ENCODE measurements around the gene TBC1D4. TPM values are rescaled to one million over a fixed set of nuclear protein-coding genes. Genes with fewer than 3 reads are reported as not detected.
A peak's percentile ranks its signal among the peaks of the same experiment; 100 is the strongest.

TBC1D4 gene
- total RNA-seq, 1 donor from 2014 or later, result 20.1 TPM

- no peak for DNase-seq (ENCODE audit: low read depth)
Observed at GRCh38 chr13:75391432-75392100, 90.4 kb downstream of the TBC1D4 start.

- DNase-seq (ENCODE audit: low read depth), result no peak
Observed at GRCh38 chr13:75390229-75390628, 91.7 kb downstream of the TBC1D4 start.

DNA sequence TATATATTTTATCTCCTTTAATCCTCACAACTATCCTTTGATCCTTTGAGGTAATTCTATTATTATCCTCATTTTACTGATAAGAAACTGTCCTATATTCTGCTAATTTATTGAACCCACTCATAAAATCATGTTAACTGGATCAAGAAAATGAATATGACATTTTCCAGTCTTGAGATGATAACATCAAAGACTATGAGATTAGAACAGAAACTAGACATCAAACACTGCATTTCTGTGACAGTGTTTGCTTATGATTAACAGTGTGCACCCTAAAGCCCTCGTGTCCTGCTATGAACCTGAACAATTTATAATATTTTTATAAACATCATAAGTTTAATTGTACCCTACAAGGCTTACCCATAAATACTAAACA, 96.3 kb downstream of the TBC1D4 start:
- no peak for DNase-seq (ENCODE audit: low read depth)

DNA sequence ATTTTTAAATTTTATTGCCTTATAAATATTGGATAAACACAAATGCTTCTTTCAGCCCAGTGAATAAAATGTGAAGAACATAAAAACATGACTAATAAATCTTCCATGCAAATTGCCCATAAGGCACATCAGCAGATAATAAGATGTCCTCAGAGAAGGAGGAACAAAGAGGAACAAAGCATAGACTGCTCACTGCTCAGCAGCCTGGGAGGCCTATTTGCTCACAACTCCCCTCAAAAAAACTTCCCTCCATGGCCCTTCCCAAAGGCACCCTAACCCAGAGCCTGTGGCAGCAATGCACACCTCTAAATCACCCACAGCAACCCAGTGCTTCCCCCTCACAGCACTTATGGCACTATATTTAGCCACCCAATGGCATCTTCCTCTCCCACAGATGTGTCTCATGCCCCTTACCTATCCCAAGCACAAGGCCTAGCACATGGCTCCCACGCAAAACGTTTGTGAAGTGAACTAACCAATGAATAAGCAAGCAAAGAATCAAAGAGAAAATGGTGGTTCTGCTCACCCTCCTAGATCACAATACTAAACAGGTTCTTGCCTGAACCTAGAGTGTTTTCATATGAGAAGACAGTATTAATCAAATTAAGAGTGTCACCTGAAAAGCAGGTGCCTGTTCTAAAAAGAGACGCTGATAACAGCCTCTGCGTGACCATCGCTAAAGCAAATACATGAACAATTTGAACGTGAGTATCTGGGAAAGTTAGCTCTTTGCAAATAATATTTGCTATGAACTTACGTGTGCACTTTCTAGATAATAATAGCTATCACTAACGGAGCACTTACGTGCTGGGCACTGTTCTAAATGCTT, 96.9 kb downstream of the TBC1D4 start:
- no peak for DNase-seq (ENCODE audit: low read depth)

DNA sequence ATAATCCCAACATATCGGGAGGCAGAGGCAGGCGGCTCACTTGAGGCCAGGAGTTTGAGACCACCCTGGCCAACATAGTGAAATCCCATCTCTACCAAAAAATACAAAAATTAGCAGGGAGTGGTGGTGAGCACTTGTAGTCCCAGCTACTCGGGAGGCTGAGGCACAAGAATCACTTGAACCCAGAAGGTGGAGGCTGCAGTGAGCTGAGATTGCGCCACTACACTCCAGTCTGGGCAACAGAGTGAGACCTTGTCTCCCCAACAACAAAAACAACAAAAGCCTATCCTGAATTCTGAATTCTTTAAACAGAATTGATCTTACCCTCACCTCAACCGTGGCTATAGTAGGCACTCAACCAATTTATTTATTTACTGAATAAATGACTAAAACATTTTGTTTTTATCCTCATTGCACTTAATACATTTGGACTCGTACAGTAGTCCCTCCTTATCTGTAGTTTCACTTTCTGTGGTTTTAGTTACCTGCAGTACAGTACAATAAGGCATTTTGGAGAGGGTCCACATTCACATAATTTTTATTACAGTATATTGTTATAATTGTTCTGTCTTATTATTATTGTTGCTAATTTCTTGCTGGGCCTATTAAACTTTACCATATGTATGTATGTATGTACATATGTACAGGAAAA, 98.8 kb downstream of the TBC1D4 start:
- DNase-seq (ENCODE audit: low read depth), result no peak

GRCh38 chr13:75378301-75378700, 103.7 kb downstream of the TBC1D4 start:
- no peak for DNase-seq (ENCODE audit: low read depth)

- DNase-seq (ENCODE audit: low read depth), result no peak
Observed at GRCh38 chr13:75376792-75377402, 105.1 kb downstream of the TBC1D4 start.

GRCh38 chr13:75375329-75375728, 106.6 kb downstream of the TBC1D4 start:
- DNase-seq (ENCODE audit: low read depth), result no peak

GRCh38 chr13:75373988-75374387, 108.0 kb downstream of the TBC1D4 start:
- no peak for DNase-seq (ENCODE audit: low read depth)

GRCh38 chr13:75372923-75373841, 108.8 kb downstream of the TBC1D4 start:
- DNase-seq (ENCODE audit: low read depth), result no peak

DNA sequence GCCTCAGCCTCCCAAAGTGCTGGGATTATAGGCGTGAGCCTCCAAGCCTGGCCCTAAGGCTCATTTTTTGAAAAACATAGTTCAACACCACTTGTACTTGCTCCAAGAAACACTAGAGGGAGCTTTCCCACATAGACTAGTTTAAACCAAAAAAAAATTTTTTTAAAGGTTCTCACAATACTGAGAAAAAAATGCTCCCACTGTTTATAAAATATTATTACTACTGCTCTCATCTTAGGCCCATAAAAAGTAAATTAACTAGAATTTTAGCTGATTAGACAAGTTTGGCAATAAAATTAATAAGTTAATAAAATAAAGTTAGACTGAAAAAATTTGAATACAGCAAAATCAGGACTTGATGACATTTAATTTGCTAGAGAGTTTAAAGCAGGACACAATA, 109.5 kb downstream of the TBC1D4 start:
- DNase-seq (ENCODE audit: low read depth), result peak; percentile 58

GRCh38 chr13:75371203-75371602, 110.8 kb downstream of the TBC1D4 start:
- no peak for DNase-seq (ENCODE audit: low read depth)

- DNase-seq (ENCODE audit: low read depth), result no peak
Observed at GRCh38 chr13:75370774-75371173, 111.2 kb downstream of the TBC1D4 start.

DNA sequence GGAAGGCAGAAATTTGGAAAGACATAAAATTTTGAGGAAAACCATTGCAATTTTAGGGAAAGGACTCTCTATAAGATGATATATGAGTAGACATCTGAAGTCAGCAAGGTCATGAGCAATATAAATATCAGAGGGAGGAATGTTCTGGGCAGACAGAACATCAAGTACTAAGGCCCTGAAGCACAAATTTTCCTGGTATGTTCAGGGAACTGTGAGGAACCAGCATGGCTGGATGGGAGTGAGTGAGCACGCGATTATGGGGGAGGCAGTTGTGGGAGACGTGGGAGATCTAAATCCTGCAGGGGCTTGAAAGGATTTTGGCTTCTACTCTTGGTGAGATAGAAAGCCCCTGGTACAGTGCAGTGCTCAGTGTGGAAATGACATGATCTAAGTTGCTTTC, 112.0 kb downstream of the TBC1D4 start:
- no peak for DNase-seq (ENCODE audit: low read depth)

- peak; percentile 78 for DNase-seq (ENCODE audit: low read depth)
Observed at GRCh38 chr13:75368167-75368566, 113.8 kb downstream of the TBC1D4 start.

DNA sequence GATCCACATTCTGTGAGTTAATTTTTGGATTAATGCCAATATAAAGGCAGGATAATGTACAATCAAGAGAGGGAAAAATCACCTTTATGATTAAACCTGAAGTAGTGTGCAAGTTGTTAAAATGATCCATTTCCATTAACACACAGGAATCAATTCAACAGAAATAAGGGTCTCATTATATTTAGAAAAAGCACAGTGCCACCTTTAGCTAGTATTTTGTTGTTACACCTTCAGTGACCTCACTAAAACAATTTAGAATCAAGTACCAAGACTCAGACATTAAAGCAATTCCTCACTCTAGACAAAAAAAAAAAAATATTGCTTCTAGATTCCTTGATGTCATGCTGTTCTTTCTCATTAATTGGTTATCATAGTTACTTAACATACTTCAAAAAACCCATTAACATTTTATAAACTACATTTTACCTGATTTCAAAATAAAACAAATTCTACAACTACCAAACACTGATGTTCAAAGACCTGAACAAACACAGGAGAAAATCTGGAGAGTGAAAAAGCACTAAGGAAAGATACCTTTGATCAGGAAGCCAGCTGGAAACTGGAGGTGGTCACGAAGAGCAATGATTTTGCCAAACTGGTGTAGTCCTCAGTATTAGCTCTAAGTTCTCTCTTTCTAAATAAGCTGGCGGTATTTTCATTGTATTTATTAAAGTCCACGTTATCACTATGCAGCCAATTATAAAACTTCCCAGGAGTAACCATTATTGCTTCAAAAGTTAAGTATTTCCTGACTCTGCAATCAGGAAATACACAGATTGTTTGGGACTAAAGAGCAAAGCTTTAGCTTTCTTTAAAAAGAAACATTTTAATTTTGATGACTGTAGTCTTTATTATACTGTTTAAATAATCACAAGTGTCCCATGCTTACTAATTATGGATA, 115.3 kb downstream of the TBC1D4 start:
- DNase-seq (ENCODE audit: low read depth), result no peak

DNA sequence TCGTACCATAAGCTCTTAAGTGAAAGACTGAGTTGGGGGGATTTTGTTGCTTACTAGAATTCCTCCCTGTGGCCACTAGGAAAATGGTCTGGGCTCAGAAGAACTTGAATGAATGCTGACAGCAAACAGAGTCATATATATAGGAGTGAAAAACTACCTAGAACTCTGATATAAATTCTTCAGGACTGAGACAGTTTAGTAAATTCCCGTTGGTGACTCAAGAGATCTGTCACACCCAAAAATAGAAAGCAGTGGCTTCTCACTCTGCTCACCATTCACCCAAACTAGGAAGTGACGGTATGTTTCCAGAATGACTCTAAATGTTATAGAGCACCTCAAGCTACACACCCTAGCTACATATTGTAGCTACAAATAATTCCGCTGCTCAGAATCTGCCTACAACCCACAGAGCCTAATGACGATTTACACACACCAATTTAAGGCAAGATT, 116.2 kb downstream of the TBC1D4 start:
- DNase-seq (ENCODE audit: low read depth), result peak; percentile 76

DNA sequence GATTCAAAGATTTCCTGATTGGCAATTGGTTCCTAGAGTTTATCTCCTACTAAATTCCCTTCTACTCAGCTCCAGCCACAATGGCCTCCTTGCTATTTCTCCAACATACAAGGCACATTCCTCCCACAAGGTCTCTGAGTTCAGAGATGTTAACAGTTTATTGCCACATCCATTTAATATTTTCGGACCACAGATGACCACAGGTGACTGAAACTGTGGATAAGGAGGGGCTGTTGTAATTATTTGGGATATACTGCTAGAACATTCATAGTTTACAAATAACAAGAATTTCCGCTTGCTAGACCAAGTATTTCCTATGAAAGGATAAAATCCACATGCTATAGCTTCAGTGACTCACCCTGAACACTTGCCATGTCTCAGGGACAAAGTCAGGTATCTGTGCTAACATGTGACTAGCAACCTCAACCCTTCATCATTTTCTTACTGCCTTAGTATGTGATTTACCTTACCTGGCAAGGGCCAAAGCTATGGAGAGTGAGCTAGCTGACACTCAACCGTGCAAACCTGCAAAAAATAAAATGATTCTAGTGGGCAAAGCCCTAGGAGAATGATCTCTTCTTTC, 117.7 kb downstream of the TBC1D4 start:
- DNase-seq (ENCODE audit: low read depth), result peak; percentile 41

DNA sequence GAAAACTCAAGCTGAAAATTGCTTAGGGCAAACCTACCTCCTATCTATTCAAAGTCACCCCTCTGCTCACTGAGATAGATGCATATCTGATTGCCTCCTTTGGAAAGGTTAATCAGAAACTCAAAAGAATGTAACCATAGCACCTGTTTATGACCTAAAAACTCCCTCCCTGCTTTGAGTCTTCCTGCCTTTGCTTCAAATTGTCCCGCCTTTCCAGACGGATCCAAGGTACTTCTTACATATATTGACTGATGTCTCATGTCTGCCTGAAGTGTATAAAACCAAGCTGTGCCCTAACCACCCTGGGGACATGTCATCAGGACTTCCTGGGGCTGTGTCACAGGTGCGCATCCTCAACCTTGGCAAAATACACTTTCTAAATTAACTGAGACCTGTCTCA, 118.6 kb downstream of the TBC1D4 start:
- DNase-seq (ENCODE audit: low read depth), result no peak

DNA sequence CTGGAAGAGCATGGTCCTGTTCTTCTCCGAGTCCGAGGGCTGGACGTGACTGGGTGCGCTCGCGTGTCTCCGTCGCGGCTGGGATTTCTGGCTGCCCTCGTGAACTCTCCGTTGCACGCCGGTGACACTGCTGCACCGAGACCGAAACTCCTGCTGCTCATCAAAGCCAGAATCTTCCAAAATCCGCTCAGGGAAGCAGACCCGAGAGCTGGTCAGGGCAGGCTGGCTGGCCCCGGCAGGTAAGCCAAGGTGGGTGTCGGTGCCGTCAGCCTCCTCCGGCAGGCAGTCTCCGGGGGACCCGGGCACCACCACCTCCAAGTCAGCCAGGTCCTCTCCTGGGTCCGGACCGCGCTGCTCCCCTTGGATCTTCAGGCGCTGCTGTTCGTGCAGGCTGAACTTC, 119.9 kb downstream of the TBC1D4 start:
- no peak for DNase-seq (ENCODE audit: low read depth)
